NT2/D1 (cell line): Measurements from ENCODE around the gene FRMD7.

Experiments used
- DNase-seq: peaks from one replicate; pipeline ENCODE4 v3.0.0-alpha.2; 2011; ENCODE audit warnings: low read depth, low spot score
- H3K27me3 ChIP-seq: 2 replicates; pipeline ENCODE4 v1.6.0; 2011; ENCODE audit warnings: mild to moderate bottlenecking; ENCODE audit not compliant: insufficient read length, insufficient read depth
- H3K36me3 ChIP-seq: 2 replicates; pipeline ENCODE4 v1.6.1; 2011; ENCODE audit warnings: mild to moderate bottlenecking, low read length, mixed read lengths; ENCODE audit not compliant: insufficient read depth, insufficient read length
- H3K4me1 ChIP-seq: 2 replicates; pipeline ENCODE4 v1.5.1; 2011; ENCODE audit not compliant: insufficient read depth, insufficient read length
- H3K4me3 ChIP-seq: 2 replicates; pipeline ENCODE4 v1.5.1; 2011; ENCODE audit warnings: low read depth; ENCODE audit not compliant: insufficient read length
- H3K9ac ChIP-seq: 2 replicates; pipeline ENCODE4 v1.6.0; 2011; ENCODE audit warnings: low read depth; ENCODE audit not compliant: insufficient read length
- H3K9me3 ChIP-seq: 2 replicates; pipeline ENCODE4 v1.5.1; 2011; ENCODE audit warnings: mild to moderate bottlenecking, low read length; ENCODE audit not compliant: insufficient read depth
- SUZ12 ChIP-seq: IDR thresholded peaks from 2 replicates; pipeline ENCODE4 v1.6.1; 2011; ENCODE audit not compliant: insufficient read length, insufficient read depth; ENCODE audit errors: extremely low read depth
- YY1 ChIP-seq: IDR thresholded peaks from 2 replicates; pipeline ENCODE4 v1.6.1; 2011; ENCODE audit not compliant: insufficient read length, insufficient read depth
- ZNF274 ChIP-seq: IDR thresholded peaks from 2 replicates; pipeline ENCODE4 v1.6.1; 2011; ENCODE audit warnings: mild to moderate bottlenecking, low read depth, low read length

FRMD7 gene

DNA sequence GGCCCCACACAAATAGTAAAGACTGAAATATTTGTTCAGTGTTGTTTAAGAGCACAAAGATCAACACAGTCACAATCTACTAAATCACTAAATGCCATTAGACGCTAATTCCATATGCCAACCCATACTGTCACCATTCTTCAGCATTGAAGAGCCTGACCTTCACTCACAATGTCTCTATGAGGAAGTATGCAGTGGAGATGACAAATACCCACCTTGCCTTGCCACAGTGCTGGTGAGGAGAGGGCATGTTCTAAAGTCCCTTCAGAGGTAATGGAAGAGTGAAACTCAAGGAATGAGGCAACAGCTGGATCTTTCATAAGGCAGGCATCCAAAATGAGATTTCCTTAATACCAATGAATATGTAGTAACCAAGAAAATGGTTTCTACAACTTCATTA lies 50.4 kb downstream of the FRMD7 start:
- Histone ChIP-seq H3K9me3 (no peaks in the 10 kb centered on the region), H3K36me3 (no peaks in the 10 kb centered on the region), H3K9ac (no peak overlapping the region), H3K27me3 (no peaks in the 10 kb centered on the region), H3K4me1 (no peaks in the 10 kb centered on the region), H3K4me3 (no peak overlapping the region)
- TF ChIP-seq YY1 (no peak), ZNF274 (no peak), SUZ12 (no peak)
- no peak for DNase-seq

DNA sequence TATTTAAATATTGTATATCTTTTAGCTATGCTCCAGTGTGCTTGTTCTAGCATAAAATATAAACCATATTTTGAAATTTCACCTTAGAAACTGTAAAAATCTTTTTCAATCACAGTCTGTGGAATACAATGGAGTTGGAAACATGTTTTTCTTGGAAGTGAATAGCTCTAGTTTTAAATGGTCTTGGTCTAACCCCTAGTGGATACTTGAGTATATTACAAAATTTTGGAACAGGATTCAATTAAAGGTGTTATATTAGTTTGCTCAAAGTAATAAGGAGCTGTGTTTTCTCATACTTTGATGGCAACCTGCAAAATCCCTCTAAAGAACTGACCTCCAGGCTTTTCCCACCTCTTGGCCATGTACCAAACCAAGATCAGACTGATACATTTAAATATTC lies 56.6 kb downstream of the FRMD7 start:
- H3K4me1 ChIP-seq: no peaks in the 10 kb centered on the region
- no peak for TF ChIP-seq SUZ12
- no peak for TF ChIP-seq YY1
- TF ChIP-seq ZNF274: no peak
- H3K36me3 ChIP-seq: peaks cover 10% of the 10 kb centered on the region
- no peak for DNase-seq
- no peaks in the 10 kb centered on the region for H3K9me3 ChIP-seq
- H3K9ac ChIP-seq: no peak overlapping the region
- H3K27me3 ChIP-seq: no peaks in the 10 kb centered on the region
- no peak overlapping the region for H3K4me3 ChIP-seq

DNA sequence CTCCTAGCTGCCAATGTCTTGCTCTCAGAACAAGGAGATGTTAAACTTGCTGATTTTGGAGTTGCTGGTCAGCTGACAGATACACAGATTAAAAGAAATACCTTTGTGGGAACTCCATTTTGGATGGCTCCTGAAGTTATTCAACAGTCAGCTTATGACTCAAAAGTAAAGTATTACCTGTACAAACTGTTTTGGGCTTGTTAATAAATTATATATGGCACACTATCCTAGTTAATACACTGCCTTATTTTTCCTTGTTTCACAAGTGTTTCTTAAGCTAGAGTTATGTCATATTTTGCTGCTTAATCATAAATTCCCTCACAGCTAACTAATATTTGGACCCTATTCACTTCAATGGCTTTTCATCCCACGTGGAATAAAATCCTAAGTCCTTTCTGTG lies 59.4 kb downstream of the FRMD7 start:
- Histone ChIP-seq H3K4me3 (no peak overlapping the region), H3K36me3 (peaks cover 13% of the 10 kb centered on the region), H3K27me3 (no peaks in the 10 kb centered on the region), H3K4me1 (no peaks in the 10 kb centered on the region), H3K9ac (no peak overlapping the region), H3K9me3 (no peaks in the 10 kb centered on the region)
- no peak for DNase-seq
- no peak for TF ChIP-seq ZNF274
- TF ChIP-seq YY1: no peak
- no peak for TF ChIP-seq SUZ12

DNA sequence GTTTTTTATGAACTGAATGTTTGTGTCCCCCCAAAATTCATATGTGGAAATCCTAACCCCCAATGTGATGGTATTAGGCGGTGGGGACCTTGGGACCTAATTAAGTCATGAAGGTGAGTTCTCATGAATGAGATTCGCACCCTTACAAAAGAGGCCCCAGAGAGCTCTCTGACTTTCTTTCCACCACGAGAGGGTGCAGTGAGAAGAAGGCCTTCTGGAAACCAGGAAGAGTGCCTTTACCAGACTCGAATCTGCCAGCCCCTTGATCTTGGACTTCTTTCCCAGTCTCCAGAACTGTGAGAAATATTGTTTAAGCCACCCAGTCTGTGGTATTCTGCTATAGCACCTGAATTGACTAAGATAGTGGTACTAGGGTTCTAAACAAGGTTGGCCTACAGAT lies 64.0 kb downstream of the FRMD7 start:
- no peak overlapping the region for H3K4me3 ChIP-seq
- no peaks in the 10 kb centered on the region for H3K4me1 ChIP-seq
- no peak for DNase-seq
- no peaks in the 10 kb centered on the region for H3K9me3 ChIP-seq
- H3K36me3 ChIP-seq: peaks cover 11% of the 10 kb centered on the region
- no peaks in the 10 kb centered on the region for H3K27me3 ChIP-seq
- no peak overlapping the region for H3K9ac ChIP-seq
- TF ChIP-seq YY1 (no peak), SUZ12 (no peak), ZNF274 (no peak)

DNA sequence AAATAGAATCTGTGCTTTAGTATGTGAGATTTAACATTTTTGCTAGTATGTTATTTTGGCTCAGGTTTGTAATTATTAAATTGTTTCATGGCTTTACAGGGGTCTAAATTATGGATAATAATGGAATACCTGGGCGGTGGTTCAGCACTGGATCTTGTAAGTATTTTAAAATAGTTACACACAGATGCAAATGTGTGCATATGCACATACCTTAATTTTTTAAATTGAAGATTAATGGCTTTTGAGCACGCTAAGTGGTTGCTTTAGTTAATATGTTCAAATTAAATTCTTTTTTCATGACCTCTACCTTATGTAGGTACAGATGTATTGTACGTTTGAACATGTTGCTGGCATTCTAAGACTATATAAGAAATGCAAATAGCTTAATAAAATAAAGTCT lies 64.5 kb downstream of the FRMD7 start:
- H3K4me1 ChIP-seq: no peaks in the 10 kb centered on the region
- TF ChIP-seq ZNF274 (no peak), YY1 (no peak), SUZ12 (no peak)
- H3K9me3 ChIP-seq: no peaks in the 10 kb centered on the region
- H3K27me3 ChIP-seq: no peaks in the 10 kb centered on the region
- no peak for DNase-seq
- no peak overlapping the region for H3K9ac ChIP-seq
- H3K36me3 ChIP-seq: peaks cover 8% of the 10 kb centered on the region
- no peak overlapping the region for H3K4me3 ChIP-seq

DNA sequence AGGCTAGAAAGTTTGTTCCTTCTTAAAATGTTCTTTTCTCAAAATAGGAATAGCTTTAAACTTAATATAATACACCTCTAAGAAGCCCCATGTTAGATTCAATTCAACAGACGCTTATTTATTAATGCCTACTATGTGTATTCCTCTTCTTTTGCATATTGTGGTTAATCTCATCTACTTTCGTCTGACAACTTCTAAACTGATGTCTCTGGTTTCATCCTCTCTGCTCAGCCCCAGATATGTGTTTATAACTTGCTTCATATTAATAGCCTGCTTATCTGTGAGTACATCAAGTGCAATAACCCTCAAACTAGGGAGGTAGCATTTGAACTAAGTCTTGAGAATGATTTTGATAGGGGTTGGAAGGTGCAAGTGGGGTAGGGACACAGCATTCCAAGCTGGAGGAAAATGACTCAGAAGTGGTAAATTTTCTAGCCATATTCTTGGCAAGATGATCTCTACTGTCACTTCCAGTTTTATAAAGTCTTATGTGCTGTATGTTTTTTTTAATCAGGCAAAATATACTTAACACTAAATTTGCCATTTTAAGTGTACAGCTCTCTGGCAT lies 67.8 kb downstream of the FRMD7 start:
- no peak overlapping the region for H3K9ac ChIP-seq
- peaks cover 11% of the 10 kb centered on the region for H3K36me3 ChIP-seq
- no peaks in the 10 kb centered on the region for H3K4me1 ChIP-seq
- H3K9me3 ChIP-seq: no peaks in the 10 kb centered on the region
- no peak for DNase-seq
- H3K4me3 ChIP-seq: no peak overlapping the region
- TF ChIP-seq SUZ12 (no peak), ZNF274 (no peak), YY1 (no peak)
- no peaks in the 10 kb centered on the region for H3K27me3 ChIP-seq

GRCh38 chrX:132058975-132059374 lies 68.8 kb downstream of the FRMD7 start:
- no peaks in the 10 kb centered on the region for H3K27me3 ChIP-seq
- H3K4me1 ChIP-seq: no peaks in the 10 kb centered on the region
- TF ChIP-seq SUZ12 (no peak), ZNF274 (no peak), YY1 (no peak)
- peaks cover 13% of the 10 kb centered on the region for H3K36me3 ChIP-seq
- H3K9me3 ChIP-seq: no peaks in the 10 kb centered on the region
- no peak overlapping the region for H3K9ac ChIP-seq
- no peak overlapping the region for H3K4me3 ChIP-seq
- DNase-seq: no peak
